GM21526 (cell line): Measurements from ENCODE around the gene GNG7.
"Not testable (repeated sequence)": the region's sequence is repeated elsewhere in the genome, so short reads cannot be mapped to it uniquely, and the experiment has no call there.

ENCODE experiments used
- ATAC-seq: cut with Tn5 transposase; IDR thresholded peaks from one replicate; pipeline ENCODE4 v1.9.1; 2021; ENCODE audit warnings: moderate library complexity; ENCODE audit not compliant: unreplicated experiment, low FRiP score

GNG7 gene

GRCh38 chr19:2495130-2495641, 207.3 kb downstream of the GNG7 start:
- no peak for ATAC-seq

GRCh38 chr19:2494447-2495129, 207.9 kb downstream of the GNG7 start:
- ATAC-seq, result no peak

DNA sequence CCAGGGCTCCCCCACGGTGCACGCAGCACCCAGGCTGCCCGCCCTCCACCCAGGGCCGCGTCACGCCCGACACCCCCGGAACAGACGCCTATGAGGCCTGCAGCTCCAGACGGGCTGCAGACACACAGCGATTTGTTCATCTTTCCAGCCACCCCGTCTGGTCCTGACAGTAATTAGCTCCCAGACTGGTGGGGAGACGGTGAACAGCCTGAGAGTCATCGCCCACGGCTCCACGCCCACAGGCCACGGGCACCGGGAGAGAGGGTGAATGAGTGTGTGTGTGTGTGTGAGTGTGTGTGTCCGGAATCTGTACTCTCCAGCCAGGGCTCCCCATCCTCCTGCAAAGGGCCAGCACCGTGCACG, 208.4 kb downstream of the GNG7 start:
- no peak for ATAC-seq

DNA sequence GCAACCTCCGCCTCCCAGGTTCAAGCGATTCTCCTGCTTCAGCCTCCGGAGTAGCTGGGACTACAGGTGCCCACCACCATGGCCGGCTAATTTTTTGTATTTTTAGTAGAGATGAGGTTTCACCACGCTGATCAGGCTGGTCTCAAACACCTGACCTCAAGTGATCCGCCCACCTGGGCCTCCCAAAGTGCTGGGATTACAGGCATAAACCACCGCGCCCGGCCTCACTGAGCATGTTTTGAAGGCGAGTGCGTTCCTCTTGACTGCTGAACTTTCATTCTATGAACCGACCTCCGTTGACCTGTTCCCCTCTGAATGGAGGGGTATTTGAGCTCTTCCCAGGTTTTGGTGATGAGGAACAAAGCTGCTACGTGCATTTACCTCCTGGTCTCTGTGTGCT, 209.0 kb downstream of the GNG7 start:
- ATAC-seq, result not testable (repeated sequence)

GRCh38 chr19:2492870-2493269, 209.6 kb downstream of the GNG7 start:
- ATAC-seq, result no peak

DNA sequence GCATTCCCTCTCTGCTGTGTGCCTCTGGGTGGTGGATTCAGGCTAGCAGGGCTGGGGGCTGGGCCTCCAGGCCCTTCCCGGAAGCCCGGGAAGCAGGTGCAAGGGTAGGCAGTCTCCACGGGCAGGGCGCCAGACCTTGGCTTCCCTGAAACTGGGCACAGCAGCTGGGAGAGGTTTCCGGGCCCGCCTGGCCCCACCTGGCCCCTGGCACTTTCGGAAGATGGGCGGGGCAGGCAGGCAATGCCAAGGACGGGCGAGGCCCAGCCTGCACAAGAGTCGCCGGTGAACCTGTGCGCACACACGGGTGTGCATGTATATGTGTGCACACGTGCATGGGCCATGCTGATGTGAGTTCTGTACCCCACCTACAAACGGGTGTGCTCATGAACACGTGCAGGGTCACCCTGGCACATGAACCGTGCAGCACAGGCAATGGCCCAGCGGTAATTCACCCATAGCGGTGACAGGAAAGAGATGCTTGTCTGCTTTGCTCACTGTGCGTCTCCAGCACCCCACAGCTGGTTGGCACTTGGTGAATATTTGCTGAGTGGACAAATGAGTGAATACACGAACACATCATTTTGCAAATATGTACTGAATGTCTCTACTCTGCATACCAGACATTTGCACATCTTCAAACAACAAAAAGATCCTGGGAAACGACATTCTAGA, 211.2 kb downstream of the GNG7 start:
- ATAC-seq, result no peak

GRCh38 chr19:2490659-2491058, 211.8 kb downstream of the GNG7 start:
- ATAC-seq, result no peak

DNA sequence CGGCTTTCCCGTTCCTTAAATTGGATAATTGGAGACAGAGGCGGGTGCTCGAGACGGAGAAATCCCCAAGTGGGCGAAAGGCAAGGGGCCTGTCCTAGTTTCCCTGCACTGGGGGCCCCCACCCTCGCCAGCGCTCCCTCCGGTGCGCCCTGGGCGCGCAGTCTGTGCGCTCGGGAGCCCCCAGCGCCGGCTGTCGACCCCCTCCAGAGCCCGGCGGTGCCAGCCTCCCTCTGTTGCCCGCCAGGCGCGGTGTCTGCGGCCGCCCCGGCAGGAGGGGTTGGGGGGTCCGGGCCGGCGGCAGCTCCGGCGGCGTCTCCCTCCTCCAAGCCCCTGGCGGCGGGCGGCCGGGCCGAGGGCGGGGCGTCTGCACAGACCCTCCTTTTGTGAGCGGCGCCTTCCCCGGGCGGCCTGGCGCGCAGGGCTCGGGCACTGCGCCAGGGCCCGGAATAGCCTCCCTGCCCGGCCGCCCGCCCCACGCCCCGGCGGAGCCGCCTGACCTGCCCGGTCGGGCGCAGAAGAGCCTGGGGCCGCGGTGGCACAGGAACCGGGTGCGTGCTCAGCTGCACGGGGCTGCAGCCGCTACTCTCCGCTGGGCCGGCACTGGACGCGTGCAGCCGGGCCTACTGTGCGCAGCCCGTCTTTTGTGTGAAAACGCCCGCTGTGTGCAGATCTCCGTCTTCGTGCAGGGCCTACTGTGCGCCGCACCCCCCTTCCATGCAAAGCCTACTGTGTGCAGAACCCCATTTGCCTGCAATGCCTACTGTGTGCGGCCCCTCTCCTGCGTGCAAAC, 213.4 kb downstream of the GNG7 start:
- no peak for ATAC-seq

- ATAC-seq, result no peak
These were observed 214.0 kb downstream of the GNG7 start for GRCh38 chr19:2488405-2488941.

GRCh38 chr19:2487842-2488241, 214.7 kb downstream of the GNG7 start:
- ATAC-seq, result no peak

GRCh38 chr19:2487090-2487489, 215.4 kb downstream of the GNG7 start:
- ATAC-seq, result no peak

GRCh38 chr19:2485428-2485827, 217.1 kb downstream of the GNG7 start:
- ATAC-seq, result no peak

DNA sequence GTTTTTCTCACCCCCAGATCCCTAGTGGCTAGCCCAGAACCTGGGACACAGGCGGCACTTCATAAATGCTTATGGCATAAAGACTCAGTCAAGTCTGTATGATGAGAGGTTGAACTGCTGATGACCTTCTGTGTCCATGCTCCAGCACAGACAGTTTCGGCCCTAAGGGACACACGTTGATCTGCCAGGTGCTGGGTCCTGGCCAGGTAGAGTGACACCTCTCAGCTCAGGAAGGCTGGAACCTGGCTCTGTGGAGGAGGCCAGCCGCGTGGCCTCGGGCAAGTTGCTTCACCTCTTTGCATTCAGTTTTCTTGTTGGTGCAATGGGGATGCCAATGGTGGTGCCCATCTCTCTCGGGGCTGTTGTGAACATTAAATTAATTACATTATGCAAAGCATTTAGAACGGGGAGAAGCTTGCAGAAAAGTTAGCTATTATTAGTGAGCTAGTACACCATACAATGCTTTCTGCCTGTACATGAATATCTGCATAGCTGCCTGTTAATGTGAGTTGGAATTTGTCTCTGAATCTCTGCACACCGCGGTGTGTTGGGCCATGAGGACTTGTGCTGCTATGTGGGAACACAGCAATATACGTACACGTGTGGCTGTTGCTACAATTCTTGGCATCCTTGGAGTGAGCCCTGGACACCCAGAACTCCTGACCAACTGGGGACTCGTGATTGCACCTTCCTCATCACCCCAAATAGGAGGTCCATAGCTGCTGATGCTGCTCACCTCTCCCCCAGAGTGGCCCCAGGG, 218.1 kb downstream of the GNG7 start:
- ATAC-seq, result no peak

- ATAC-seq, result no peak
These were observed 218.9 kb downstream of the GNG7 start for GRCh38 chr19:2483484-2484151.

- no peak for ATAC-seq
These were observed 219.4 kb downstream of the GNG7 start for GRCh38 chr19:2483084-2483483.

- no peak for ATAC-seq
These were observed 220.0 kb downstream of the GNG7 start for GRCh38 chr19:2482354-2483038.

DNA sequence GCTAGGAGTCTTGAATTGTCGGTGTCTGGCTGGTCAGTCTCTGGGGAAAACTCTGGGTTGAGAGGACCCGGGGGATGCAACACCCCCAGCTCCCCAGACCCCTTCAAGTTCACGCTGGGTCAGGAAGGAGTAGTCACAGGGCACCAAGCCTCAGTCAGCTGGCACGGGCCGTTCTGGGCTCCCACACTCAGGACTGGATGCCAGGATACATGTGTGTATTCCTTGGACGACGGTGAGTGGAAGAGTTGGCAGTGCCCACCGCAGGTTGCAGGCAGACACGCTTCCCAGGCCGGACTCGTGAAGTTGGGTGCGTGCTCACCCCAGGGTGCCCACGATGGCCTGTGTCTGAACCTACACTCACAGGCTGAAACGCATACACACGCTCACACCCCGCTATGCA, 221.0 kb downstream of the GNG7 start:
- ATAC-seq, result no peak

GRCh38 chr19:2479556-2480194, 222.8 kb downstream of the GNG7 start:
- no peak for ATAC-seq
